ENCODE data around the gene OR2C1.

DNA sequence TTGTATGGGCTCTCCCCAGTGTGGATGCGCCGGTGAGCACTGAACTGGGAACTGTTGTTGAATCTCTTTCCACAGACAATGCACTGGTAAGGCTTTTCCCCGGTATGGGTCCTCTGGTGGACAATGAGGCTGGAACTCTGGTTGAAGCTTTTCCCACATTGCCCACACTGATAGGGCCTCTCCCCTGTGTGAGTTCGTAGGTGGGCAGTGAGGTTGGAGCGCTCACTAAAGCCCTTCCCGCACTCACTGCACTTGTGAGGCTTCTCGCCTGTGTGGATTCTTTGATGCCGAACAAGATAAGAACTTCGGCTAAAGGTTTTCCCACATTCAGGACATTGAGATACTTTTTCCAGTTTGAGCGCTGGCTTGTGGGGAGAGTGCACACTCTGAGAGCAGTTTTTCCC lies 27.4 kb downstream of the OR2C1 start:
- TF ChIP-seq, protein P1, sequence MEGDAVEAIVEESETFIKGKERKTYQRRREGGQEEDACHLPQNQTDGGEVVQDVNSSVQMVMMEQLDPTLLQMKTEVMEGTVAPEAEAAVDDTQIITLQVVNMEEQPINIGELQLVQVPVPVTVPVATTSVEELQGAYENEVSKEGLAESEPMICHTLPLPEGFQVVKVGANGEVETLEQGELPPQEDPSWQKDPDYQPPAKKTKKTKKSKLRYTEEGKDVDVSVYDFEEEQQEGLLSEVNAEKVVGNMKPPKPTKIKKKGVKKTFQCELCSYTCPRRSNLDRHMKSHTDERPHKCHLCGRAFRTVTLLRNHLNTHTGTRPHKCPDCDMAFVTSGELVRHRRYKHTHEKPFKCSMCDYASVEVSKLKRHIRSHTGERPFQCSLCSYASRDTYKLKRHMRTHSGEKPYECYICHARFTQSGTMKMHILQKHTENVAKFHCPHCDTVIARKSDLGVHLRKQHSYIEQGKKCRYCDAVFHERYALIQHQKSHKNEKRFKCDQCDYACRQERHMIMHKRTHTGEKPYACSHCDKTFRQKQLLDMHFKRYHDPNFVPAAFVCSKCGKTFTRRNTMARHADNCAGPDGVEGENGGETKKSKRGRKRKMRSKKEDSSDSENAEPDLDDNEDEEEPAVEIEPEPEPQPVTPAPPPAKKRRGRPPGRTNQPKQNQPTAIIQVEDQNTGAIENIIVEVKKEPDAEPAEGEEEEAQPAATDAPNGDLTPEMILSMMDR (IDR thresholded peaks at IDR 0.05; ENCODE audit: poor library complexity): no peak
- TF ChIP-seq EZH2 (IDR thresholded peaks at IDR 0.05; ENCODE audit: borderline replicate concordance): no peak
